Measurements from ENCODE around the gene ELP5. TPM values are rescaled to one million over a fixed set of nuclear protein-coding genes. Genes with fewer than 3 reads are reported as not detected.
A peak's percentile ranks its signal among the peaks of the same experiment; 100 is the strongest.

ELP5 gene
- polyA plus RNA-seq, 6 donors from 2014 or later: 54.2 to 94.8 (median 80.6) TPM

DNA sequence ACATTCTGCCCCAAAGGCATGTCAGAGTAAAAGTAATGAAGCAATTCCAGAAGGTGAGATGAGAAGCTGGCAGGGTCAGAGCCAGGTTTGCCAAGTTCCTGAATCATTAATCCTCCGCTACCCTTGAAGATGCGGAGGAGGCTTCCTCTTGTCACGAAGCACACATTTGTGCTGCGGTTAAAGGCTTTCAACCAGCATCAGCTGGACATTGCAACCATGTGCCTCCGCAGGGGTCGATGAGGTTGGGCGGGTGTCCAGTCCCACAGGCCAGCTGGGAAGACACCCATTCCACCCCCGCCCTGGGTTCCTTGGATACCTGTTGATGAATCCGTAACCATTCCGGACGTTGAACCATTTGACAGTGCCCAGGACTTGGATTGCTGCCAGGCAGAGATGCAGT lies 41.1 kb downstream of the ELP5 start:
- Mint-ChIP-seq H3K27ac (no peak overlapping the region), H3K4me1 (peaks cover 7 to 26% (median 22%) of the 10 kb centered on the region in 3 donors), H3K4me3 (peak overlapping the region in 5 of 8 donors; percentile 11 to 87 (median 70)), H3K27me3 (peaks cover 27 to 67% (median 54%) of the 10 kb centered on the region in 3 donors), H3K9me3 (peaks cover 0 to 1% (median 0%) of the 10 kb centered on the region in 7 donors), H3K36me3 (no peaks in the 10 kb centered on the region)
- DNase-seq (no peak), ATAC-seq (ENCODE audit: low read depth in 2 of 2) (no peak)

DNA sequence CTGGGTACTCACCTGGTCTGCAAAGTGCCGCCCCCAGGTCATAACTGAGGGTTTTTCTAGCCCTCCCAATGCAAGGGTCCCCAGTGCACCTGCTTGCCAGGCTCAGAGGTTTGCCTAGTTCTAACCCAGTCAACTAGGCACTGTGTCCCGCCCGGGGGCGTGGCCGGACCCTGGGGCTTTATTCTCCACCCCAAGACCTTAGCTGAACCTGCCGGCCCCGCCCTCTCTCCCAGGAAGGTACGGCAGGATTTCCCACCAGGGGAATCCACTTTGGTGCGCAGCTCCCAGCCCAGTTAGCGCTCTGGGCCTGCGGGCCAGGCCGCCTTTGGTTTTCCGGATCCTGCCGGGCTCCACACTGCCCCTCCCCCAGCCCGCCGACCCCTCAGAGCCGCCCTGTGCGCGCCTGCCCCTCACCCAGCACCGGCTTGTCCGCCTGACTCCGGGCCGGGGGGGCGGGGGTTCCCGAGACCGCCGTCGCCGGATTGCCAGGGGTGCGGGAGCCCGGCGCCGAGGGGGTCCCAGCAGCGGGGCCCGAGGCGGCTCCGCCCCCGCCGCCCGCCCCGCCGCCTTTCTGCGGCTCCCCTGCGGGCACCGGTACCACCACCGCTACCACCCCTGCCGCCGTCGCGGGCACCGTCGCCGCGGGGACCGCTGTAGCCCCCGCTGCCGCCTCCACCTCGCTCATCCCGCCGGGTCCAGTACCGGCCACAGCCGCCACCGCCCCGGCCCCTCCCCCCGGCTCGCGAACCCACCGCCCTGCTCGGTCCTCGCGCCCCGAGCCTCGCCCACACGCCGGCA lies 42.0 kb downstream of the ELP5 start:
- peak overlapping the region in 1 of 6 donors; percentile 83 for H3K27ac Mint-ChIP-seq
- peaks cover 0 to 1% (median 0%) of the 10 kb centered on the region in 7 donors for H3K9me3 Mint-ChIP-seq
- peaks cover 7 to 26% (median 22%) of the 10 kb centered on the region in 3 donors for H3K4me1 Mint-ChIP-seq
- peak; percentile 3 to 7 for ATAC-seq (ENCODE audit: low read depth in 2 of 2)
- peaks cover 23 to 61% (median 48%) of the 10 kb centered on the region in 3 donors for H3K27me3 Mint-ChIP-seq
- DNase-seq: no peak
- H3K4me3 Mint-ChIP-seq: peak overlapping the region; percentile 11 to 91 (median 76)
- H3K36me3 Mint-ChIP-seq: no peaks in the 10 kb centered on the region

DNA sequence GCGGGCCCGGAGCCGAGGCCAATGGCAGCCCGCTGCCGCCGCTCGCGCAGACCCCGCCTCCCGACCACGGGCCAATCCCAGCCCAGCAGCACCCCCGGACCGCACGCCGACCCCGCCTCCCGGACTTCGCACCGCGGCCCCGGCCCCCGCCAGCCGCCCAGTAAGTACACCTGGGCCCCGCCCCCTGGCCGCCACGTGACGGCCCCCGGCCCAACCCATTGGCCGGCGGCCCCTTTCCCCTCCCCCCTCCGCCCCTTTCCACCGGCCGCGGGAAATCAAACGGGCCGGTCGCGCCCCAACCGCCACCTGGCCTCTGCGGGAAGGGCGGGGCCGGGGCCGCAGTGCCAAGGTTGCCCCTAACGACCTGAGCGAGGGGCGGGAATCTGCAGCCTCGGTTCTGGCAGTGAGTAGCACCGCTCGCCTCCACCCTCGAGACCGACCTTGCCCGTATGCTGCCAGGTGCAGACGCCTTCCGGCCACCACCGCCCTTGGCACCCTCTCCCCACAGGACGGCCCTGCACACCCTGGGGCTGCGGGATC lies 42.7 kb downstream of the ELP5 start, which contains the start of gene YBX2:
Gene YBX2 (minus strand): TSS at position 26 of the 540 bp plus-strand sequence. CDS start 139 bp downstream, outside the sequence.
- Mint-ChIP-seq H3K27me3 (peaks cover 23 to 61% (median 49%) of the 10 kb centered on the region in 3 donors), H3K27ac (peak within 1 kb of the TSS in 5 of 6 donors; percentile 12 to 83 (median 79))

DNA sequence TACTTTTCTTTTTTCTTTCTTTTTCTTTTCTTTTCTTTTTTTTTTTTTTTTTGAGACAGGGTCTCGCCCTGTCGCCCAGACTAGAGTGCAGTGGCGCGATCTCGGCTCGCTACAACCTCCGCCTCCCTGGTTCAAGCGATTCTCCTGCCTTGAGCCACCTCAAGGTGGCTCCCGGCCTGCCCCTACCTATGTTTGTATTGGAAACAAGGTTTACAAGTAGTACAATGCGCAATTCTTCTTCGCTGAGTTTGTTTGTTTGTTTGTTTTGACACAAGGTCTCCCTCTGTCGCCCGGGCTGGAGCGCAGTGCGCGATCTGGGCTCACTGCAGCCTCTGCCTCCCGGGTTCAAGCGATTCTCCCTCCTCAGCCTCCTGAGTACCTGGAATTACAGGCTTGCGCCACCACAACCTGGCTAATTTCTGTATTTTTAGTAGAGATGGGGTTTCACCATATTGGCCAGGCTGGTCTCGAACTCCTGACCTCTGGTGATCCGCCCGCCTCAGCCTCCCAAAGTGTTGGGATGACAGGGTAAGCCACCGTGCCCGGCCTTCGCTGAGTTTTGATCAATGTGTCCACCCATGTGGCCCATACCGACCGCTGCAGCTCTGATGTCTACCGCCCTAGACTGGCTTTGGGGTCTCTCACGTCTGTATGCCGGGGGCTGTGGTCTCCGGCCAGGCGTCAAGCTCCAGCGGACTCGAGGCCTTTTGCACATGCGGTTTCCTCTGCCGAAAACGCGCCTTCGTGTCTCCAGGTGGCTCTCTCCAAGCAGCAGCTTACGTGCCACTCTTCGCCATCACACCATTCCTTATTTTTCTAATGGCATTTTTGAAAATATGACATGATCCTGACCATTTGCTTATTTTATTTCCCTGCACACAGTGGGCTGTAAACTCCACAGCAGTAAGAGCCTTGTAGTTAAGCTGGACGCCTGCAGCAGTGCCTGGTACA lies 43.5 kb downstream of the ELP5 start:
- no peak for DNase-seq

More for the DNA sequence above, 42.7 kb downstream of the ELP5 start, which contains the start of gene YBX2:
- no peaks in the 10 kb centered on the region for H3K36me3 Mint-ChIP-seq
- ATAC-seq (ENCODE audit: low read depth in 2 of 2) (peak; percentile 72), DNase-seq (peak; percentile 62)
- H3K4me3 Mint-ChIP-seq: peak within 1 kb of the TSS; percentile 76 to 93 (median 89)
- peaks cover 0 to 1% (median 0%) of the 10 kb centered on the region in 7 donors for H3K9me3 Mint-ChIP-seq
- peaks cover 7 to 26% (median 22%) of the 10 kb centered on the region in 3 donors for H3K4me1 Mint-ChIP-seq

DNA sequence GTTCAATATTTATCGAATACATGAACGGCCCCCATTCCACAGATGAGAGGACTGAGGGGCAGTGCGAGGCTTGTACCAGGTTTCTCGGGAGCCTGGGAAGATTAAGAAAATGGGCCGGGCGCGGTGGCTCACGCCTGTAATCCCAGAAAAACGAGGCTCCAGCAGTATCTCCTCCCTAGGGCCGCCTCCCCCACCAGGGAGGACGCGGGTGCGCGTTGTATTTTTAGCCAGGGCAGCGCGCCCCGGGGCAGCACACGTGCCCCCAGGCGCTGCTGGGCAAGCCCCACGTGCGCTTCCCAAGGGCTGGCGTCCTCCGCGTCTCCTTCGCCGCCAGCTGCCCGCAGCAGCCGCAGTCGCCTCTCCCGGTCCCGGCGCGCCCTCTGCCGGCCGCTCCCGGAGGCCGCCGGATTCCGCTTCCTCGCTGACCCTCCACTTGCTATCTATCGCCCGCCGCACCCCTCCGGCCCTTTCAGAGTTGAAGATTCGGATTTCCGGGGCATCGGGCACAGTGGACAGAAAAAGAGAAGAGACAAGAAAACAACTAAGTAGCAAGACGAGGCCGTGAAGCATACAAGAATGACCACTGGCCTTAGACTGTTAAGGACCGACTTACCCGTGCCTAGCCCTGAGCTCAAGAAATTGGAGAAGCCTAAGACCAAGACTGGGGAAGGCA lies 44.3 kb downstream of the ELP5 start:
- peak overlapping the region in 1 of 6 donors; percentile 63 for H3K27ac Mint-ChIP-seq
- peak overlapping the region; percentile 12 to 91 (median 66) for H3K4me3 Mint-ChIP-seq
- DNase-seq: peak; percentile 59
- H3K27me3 Mint-ChIP-seq: peaks cover 23 to 56% (median 46%) of the 10 kb centered on the region in 3 donors
- peaks cover 7 to 26% (median 22%) of the 10 kb centered on the region in 3 donors for H3K4me1 Mint-ChIP-seq
- H3K9me3 Mint-ChIP-seq: peaks cover 0 to 1% (median 0%) of the 10 kb centered on the region in 7 donors
- no peaks in the 10 kb centered on the region for H3K36me3 Mint-ChIP-seq
- peak; percentile 26 to 40 for ATAC-seq (ENCODE audit: low read depth in 2 of 2)

More for the DNA sequence above, 43.5 kb downstream of the ELP5 start:
- Mint-ChIP-seq H3K36me3 (no peaks in the 10 kb centered on the region), H3K27me3 (peaks cover 23 to 61% (median 49%) of the 10 kb centered on the region in 3 donors), H3K9me3 (peaks cover 0 to 1% (median 0%) of the 10 kb centered on the region in 7 donors), H3K27ac (peak overlapping the region in 3 of 6 donors; percentile 12 to 80 (median 79)), H3K4me1 (peaks cover 7 to 26% (median 22%) of the 10 kb centered on the region in 3 donors), H3K4me3 (peak overlapping the region; percentile 76 to 93 (median 89))
- peak; percentile 23 to 29 for ATAC-seq (ENCODE audit: low read depth in 2 of 2)

DNA sequence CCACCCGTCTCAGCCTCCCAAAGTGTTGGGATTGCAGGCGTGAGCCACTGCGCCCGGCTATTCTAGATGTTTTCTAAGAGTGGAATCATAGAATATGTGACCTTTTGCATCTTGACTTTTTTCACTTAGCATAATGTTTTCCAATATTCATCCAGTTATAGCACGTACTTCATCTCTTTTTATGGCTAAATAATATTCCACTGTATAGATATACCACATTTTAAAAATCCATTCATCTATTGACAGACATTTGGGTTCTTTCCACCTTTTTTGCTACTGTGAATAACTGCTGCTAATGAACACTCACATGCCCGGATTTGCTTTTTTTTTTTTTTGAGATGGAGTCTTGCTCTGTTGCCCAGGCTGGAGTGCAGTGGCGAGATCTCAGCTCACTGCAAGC lies 52.2 kb downstream of the ELP5 start:
- Mint-ChIP-seq H3K36me3 (no peaks in the 10 kb centered on the region), H3K4me3 (peak overlapping the region in 3 of 8 donors; percentile 2 to 55 (median 30)), H3K27me3 (peaks cover 4 to 22% (median 18%) of the 10 kb centered on the region in 3 donors), H3K9me3 (no peaks in the 10 kb centered on the region), H3K27ac (no peak overlapping the region), H3K4me1 (peaks cover 4 to 13% (median 6%) of the 10 kb centered on the region in 3 donors)
- ATAC-seq (ENCODE audit: low read depth in 2 of 2) (no peak), DNase-seq (no peak)

DNA sequence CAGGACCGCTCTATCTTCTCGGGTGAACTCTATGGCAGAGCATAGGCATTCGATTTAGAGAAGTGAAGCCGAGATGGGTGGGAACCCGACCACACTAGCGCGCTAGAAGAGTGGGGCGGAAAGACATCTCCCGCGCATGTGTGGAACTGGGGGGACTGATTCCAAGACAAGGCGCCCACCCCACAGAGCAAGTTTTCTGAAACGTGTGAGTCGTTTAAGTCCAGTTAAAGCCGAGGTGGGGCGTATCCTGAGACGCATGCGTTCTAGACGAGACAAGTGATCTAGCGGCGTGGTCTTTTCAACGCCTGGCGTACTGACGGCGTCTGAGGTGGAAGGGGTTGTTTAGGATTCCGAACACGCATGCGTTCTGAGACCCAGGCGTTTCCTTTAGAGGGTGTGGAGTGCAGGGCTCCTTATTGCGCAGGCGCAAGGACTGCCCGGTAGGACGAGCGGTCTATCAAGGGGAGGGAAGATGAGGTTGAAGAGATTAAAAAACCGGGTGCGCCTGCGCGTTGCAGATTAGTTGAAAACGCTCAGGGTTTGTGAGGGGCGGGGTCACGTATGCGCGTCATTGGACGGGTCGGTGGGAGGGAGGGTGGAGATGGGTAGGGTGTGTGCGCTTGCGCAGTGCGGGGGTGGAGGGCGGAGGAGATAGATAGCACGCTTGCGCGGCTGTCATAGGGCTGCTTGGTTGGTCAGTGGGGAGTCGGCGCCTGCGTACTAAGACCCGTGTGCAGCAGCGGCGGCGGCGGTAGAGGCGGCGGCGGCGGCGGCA lies 55.1 kb downstream of the ELP5 start, which contains the start of gene EIF5A:
Gene EIF5A (plus strand): TSS at position 718 of the 775 bp plus-strand sequence. CDS start 2,008 bp downstream, outside the sequence.
- ATAC-seq (ENCODE audit: low read depth in 2 of 2) (peak; percentile 68 to 70), DNase-seq (peak; percentile 100)
- Mint-ChIP-seq H3K4me1 (peaks cover 32 to 39% (median 33%) of the 10 kb centered on the region in 3 donors), H3K4me3 (peak within 1 kb of the TSS; percentile 82 to 99 (median 98)), H3K27me3 (peaks cover 0 to 2% (median 1%) of the 10 kb centered on the region in 3 donors), H3K27ac (peak within 1 kb of the TSS; percentile 97 to 100 (median 100)), H3K9me3 (no peaks in the 10 kb centered on the region), H3K36me3 (peaks cover 15 to 26% of the 10 kb centered on the region in 2 donors)

DNA sequence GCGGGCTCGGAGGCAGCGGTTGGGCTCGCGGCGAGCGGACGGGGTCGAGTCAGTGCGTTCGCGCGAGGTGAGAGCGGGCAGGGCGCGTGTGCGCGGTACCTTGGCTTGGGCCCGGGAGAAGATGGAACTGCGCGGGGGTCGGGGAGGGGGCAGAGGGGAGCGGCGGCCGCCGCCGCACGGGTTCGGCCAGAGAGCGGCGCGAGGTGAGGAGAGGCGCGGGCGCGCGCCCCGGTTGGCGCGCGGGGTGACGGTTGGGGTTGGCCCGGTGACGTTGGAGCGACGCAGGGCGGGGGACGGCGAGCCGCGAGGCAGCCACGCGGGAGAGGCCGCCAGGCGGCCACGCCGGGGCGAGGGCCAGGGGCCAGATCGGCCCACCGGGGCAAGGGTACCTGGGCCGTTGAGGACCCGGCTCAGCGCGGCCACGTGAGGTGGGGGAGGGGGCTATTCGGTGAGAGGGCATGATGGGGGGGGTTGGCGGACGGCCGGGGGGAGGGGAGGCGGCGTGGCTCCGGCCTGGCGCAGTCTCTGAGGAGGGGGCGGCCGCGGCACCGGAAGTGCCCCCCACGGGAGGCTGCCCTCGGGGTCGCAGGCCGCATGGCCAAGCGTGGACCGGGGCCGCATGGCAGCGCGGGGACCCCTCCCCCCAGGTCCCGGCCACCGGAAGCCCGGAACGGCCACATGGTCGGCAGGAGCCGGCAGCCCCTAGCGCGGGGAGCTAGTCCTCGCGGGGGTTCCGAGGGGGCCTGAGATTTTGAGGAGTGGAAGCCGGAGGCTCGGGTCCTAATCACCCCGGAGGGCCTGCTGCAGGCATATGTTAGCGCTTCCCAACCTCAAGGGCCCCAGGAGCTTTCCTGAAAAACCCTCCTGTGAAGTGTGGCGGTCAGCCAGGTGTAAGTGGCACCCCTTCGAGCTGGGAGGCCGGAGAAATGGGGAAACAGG lies 55.9 kb downstream of the ELP5 start:
- peak overlapping the region; percentile 97 to 100 (median 100) for H3K27ac Mint-ChIP-seq
- peaks cover 39 to 47% (median 40%) of the 10 kb centered on the region in 3 donors for H3K4me1 Mint-ChIP-seq
- ATAC-seq (ENCODE audit: low read depth in 2 of 2): peak; percentile 18 to 21
- peak; percentile 59 for DNase-seq
- H3K9me3 Mint-ChIP-seq: no peaks in the 10 kb centered on the region
- peaks cover 15 to 26% of the 10 kb centered on the region in 2 donors for H3K36me3 Mint-ChIP-seq
- H3K4me3 Mint-ChIP-seq: peak overlapping the region; percentile 82 to 99 (median 98)
- no peaks in the 10 kb centered on the region for H3K27me3 Mint-ChIP-seq

DNA sequence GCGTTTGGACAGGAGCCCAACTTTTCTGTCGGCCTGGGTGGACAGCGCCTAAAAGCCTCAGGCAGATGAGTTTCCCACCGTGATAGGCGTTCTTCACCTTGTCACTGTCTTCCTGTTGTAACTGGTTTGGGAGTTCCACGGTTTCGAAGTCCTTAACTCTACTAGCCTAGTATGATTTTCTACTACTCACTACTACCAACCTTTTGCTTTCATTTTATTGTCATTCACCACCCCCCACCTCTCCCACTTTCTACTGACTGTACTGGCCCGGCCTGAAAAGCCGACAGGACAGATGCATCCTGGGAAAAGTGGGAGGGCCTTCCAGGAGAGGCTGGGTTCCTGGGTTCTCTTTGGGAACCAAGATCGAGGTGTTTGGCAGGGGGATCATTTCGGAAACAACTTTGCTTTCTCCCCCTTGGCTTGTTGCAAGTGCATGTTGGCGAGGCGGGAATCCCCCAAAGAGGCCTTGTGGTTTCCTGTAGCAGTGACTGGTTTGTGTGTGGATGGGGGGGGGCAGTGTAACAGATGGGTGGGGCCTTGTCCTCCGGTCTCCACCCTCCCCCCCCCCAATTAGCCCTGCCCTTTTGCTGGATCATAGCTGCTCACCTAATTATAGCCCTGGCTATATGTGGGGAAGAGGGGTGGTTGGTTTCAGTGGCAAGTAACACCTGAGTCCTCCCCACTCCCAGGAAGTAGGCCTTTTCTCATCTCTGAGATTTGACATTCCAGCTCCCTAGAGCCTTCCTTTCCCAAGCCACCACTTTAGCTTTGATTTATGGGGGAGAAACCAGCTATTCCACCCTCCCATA lies 56.8 kb downstream of the ELP5 start:
- DNase-seq (peak; percentile 86), ATAC-seq (ENCODE audit: low read depth in 2 of 2) (peak; percentile 28 to 32)
- peaks cover 43 to 54% (median 47%) of the 10 kb centered on the region in 3 donors for H3K4me1 Mint-ChIP-seq
- H3K36me3 Mint-ChIP-seq: peaks cover 15 to 26% of the 10 kb centered on the region in 2 donors
- peak overlapping the region; percentile 82 to 99 (median 98) for H3K4me3 Mint-ChIP-seq
- H3K27ac Mint-ChIP-seq: peak overlapping the region; percentile 97 to 100 (median 99)
- no peaks in the 10 kb centered on the region for H3K27me3 Mint-ChIP-seq
- no peaks in the 10 kb centered on the region for H3K9me3 Mint-ChIP-seq
